22Rv1 (cell line): ENCODE results near the gene SERGEF.

ENCODE experiments used
- CTCF ChIP-seq: fragments of 450-650 bp; IDR thresholded peaks from 2 replicates; pipeline ENCODE4 v1.5.1; 2017; ENCODE audit warnings: mild to moderate bottlenecking
- ZFX ChIP-seq: fragments of 450-650 bp; IDR thresholded peaks from 2 replicates; pipeline ENCODE4 v1.6.1; 2017; ENCODE audit warnings: antibody characterized with exemption, borderline replicate concordance

- TF ChIP-seq CTCF: no peak
- no peak for TF ChIP-seq ZFX
Measured at GRCh38 chr11:17939542-17939941, 73.3 kb downstream of the SERGEF start.
